NCI-H1092 treated with DMSO at 0.1 percent for 48 hours (cell line): Measurements from ENCODE around the gene IER3IP1.
"Not testable (repeated sequence)": the region's sequence is repeated elsewhere in the genome, so short reads cannot be mapped to it uniquely, and the experiment has no call there.

Experiments
- DNase-seq: peaks from one replicate; lab custom pipeline; 2025; lab: John Stamatoyannopoulos, UW

Gene IER3IP1

GRCh38 chr18:47175898-47176575 is at the start of gene IER3IP1:
TSS of gene IER3IP1 (minus strand) at chr18:47176364. CDS start at chr18:47176277, 87 bp downstream.
- peak; percentile 95 for DNase-seq

GRCh38 chr18:47215554-47216138 is 39.5 kb upstream of the IER3IP1 start:
- peak; percentile 77 for DNase-seq

GRCh38 chr18:47209171-47209570 is 33.0 kb upstream of the IER3IP1 start:
- DNase-seq = no peak

GRCh38 chr18:47206945-47207637 is 30.9 kb upstream of the IER3IP1 start:
- DNase-seq = no peak

- peak; percentile 56 for DNase-seq
Observed at GRCh38 chr18:47204908-47205522, 28.9 kb upstream of the IER3IP1 start.

- DNase-seq = no peak
Observed at GRCh38 chr18:47203626-47204464, 27.7 kb upstream of the IER3IP1 start.

- DNase-seq = not testable (repeated sequence)
Observed at GRCh38 chr18:47195961-47196360, 19.8 kb upstream of the IER3IP1 start.

- DNase-seq = no peak
Observed at GRCh38 chr18:47191961-47192360, 15.8 kb upstream of the IER3IP1 start.

GRCh38 chr18:47187721-47188120 is 11.6 kb upstream of the IER3IP1 start:
- DNase-seq = no peak

- no peak for DNase-seq
Observed at GRCh38 chr18:47184419-47185050, 8.4 kb upstream of the IER3IP1 start.

- DNase-seq = not testable (repeated sequence)
Observed at GRCh38 chr18:47182156-47182555, 6.0 kb upstream of the IER3IP1 start.

GRCh38 chr18:47180765-47181164 is 4.6 kb upstream of the IER3IP1 start:
- no peak for DNase-seq

GRCh38 chr18:47179520-47179919 is 3.4 kb upstream of the IER3IP1 start:
- DNase-seq = peak; percentile 89

- DNase-seq = peak; percentile 39
Observed at GRCh38 chr18:47175283-47175897, 774 bp downstream of the IER3IP1 start.

GRCh38 chr18:47174545-47175116 is 1.5 kb downstream of the IER3IP1 start:
- DNase-seq = no peak

GRCh38 chr18:47172476-47172875 is 3.7 kb downstream of the IER3IP1 start:
- no peak for DNase-seq

GRCh38 chr18:47168913-47169312 is 7.3 kb downstream of the IER3IP1 start:
- no peak for DNase-seq

- DNase-seq = no peak
Observed at GRCh38 chr18:47168509-47168908, 7.7 kb downstream of the IER3IP1 start.

GRCh38 chr18:47166294-47166693 is 9.9 kb downstream of the IER3IP1 start:
- DNase-seq = no peak

GRCh38 chr18:47163241-47163640 is 12.9 kb downstream of the IER3IP1 start:
- DNase-seq = no peak

GRCh38 chr18:47160256-47160655 is 15.9 kb downstream of the IER3IP1 start:
- no peak for DNase-seq
